Esophagus muscularis mucosa (tissue), 3 donors: ENCODE measurements around the gene GNGT1.
"Not testable (repeated sequence)": the region's sequence is repeated elsewhere in the genome, so short reads cannot be mapped to it uniquely, and the experiment has no call there.

Experiments
- CTCF ChIP-seq, 3 experiments: fragments of 200-600 bp in 2 of 3; fragments of 450-650 bp in 1 of 3; sonication (generic) in 2 of 3; IDR thresholded peaks; one replicate each; pipeline ENCODE4 v1.5.1; 2017 to 2019; ENCODE audit warnings: antibody characterized with exemption in 3 of 3, mild to moderate bottlenecking in 2 of 3, moderate library complexity in 1 of 3
- POLR2A ChIP-seq: fragments of 450-650 bp; IDR thresholded peaks from one replicate; pipeline ENCODE4 v1.6.1; 2017; ENCODE audit warnings: antibody characterized with exemption, moderate library complexity, mild to moderate bottlenecking, low read depth
- POLR2AphosphoS5 ChIP-seq, 2 donors: sonication (generic); formaldehyde crosslinking; IDR thresholded peaks; one replicate each; pipeline ENCODE4 v1.6.1; 2017; ENCODE audit warnings: antibody characterized with exemption in 2 of 2

GRCh38 chr7:93916315-93916714, 9.9 kb downstream of the GNGT1 start:
- TF ChIP-seq POLR2A; CTCF (IDR thresholded peaks at IDR 0.05); POLR2AphosphoS5 (IDR thresholded peaks at IDR 0.05): not testable (repeated sequence)
